ENCODE results near the gene TMEM163. TPM values are rescaled to one million over a fixed set of nuclear protein-coding genes. Genes with fewer than 3 reads are reported as not detected.

The TMEM163 gene
- polyA plus RNA-seq, 1 experiment: not detected

DNA sequence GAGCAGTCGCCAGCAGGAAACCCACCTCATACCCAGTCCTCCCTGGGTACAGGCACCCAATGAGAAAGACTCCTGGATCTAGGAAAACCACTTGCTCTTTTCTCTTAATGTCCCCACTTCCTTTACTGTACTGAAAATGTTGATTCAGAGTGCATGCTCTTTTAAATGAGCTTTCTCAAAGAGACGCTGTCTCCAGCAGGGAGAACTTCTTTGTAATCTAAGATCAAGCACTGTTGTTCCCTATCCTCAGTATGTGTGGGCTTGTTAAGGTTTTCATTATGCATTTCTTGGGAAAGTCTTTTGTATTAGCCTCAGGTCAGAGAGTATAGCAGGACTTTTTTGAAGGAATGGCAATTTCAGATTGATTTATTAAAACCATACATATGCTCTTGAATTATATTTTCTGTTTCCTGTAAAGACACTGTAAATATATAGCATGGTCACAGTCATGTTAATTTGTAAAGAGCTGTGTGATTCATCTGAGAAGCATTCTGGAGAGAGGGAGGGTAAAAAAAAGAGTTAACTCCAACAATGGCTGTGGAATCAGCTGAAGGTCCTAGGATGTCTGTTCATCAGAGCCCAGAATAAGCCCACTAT lies 286.9 kb downstream of the TMEM163 start:
- ChIA-PET CTCF (interaction anchor here (1.4 to 3.3 kb wide), 2 partner anchors 18 to 545 kb away, joined by 4 to 12 read pairs; no protein-coding TSS in a partner anchor), POLR2A (interaction anchor here (0.6 kb wide), 1 partner anchor 144 kb away, joined by 10 read pairs; no protein-coding TSS in a partner anchor)
- H3K27me3 ChIP-seq (ENCODE audit: control insufficient read depth, insufficient read depth, low read length): no peaks in the 10 kb centered on the region
- H3K4me3 ChIP-seq (ENCODE audit: low read depth, low read length): no peak overlapping the region
- no peak for DNase-seq (ENCODE audit: low read depth)
- TF ChIP-seq, protein P1, sequence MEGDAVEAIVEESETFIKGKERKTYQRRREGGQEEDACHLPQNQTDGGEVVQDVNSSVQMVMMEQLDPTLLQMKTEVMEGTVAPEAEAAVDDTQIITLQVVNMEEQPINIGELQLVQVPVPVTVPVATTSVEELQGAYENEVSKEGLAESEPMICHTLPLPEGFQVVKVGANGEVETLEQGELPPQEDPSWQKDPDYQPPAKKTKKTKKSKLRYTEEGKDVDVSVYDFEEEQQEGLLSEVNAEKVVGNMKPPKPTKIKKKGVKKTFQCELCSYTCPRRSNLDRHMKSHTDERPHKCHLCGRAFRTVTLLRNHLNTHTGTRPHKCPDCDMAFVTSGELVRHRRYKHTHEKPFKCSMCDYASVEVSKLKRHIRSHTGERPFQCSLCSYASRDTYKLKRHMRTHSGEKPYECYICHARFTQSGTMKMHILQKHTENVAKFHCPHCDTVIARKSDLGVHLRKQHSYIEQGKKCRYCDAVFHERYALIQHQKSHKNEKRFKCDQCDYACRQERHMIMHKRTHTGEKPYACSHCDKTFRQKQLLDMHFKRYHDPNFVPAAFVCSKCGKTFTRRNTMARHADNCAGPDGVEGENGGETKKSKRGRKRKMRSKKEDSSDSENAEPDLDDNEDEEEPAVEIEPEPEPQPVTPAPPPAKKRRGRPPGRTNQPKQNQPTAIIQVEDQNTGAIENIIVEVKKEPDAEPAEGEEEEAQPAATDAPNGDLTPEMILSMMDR (IDR thresholded peaks at IDR 0.05; ENCODE audit: insufficient read depth, low read depth, low read length): no peak
- peaks cover 1% of the 10 kb centered on the region; the same call in 1 of the 2 replicates for H3K36me3 ChIP-seq (ENCODE audit: control insufficient read depth, insufficient read depth, low read length)

DNA sequence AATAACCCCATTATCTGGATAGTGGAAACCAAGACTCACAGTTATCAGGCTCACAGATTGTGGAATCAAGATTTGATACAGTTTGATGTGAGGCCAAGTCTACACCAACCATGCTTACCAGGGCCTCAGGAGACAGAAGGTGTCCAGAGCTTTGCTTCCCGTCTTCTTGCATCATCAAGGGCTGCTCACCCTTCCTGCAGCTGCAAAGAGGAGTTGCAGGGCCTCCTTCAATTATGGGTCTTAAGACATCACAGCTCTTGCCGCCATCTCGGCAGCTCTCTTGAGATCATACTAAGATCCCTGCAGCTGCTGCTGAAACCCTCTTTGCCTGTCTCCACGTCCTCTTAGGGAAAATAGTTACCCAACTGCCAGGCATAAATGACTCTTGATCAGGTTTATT lies 288.9 kb downstream of the TMEM163 start:
- POLR2A ChIA-PET: no interaction called here
- Histone ChIP-seq H3K4me3 (ENCODE audit: low read depth, low read length) (no peak overlapping the region), H3K36me3 (ENCODE audit: control insufficient read depth, insufficient read depth, low read length) (no peaks in the 10 kb centered on the region), H3K27me3 (ENCODE audit: control insufficient read depth, insufficient read depth, low read length) (no peaks in the 10 kb centered on the region)
- CTCF ChIA-PET: interaction anchor here (3.3 kb wide), 1 partner anchor 20 kb away, joined by 12 read pairs; no protein-coding TSS in a partner anchor
- TF ChIP-seq, protein P1 (IDR thresholded peaks at IDR 0.05; ENCODE audit: insufficient read depth, low read depth, low read length): no peak
- DNase-seq (ENCODE audit: low read depth): no peak

- Histone ChIP-seq H3K4me3 (ENCODE audit: low read depth, low read length) (no peak overlapping the region), H3K27me3 (ENCODE audit: control insufficient read depth, insufficient read depth, low read length) (no peaks in the 10 kb centered on the region), H3K36me3 (ENCODE audit: control insufficient read depth, insufficient read depth, low read length) (0 out of 2 replicates have a peak, but pooled peaks cover 2% of the 10 kb centered on the region)
- DNase-seq (ENCODE audit: low read depth): no peak
- ChIA-PET POLR2A (no interaction called here), CTCF (interaction anchor here (0.6 to 1.5 kb wide), 5 partner anchors 9 to 308 kb away, joined by 3 to 4 read pairs (median 3); no protein-coding TSS in a partner anchor)
- TF ChIP-seq, protein P1 (IDR thresholded peaks at IDR 0.05; ENCODE audit: insufficient read depth, low read depth, low read length): no peak
These were observed 292.1 kb downstream of the TMEM163 start for GRCh38 chr2:134426721-134427120.

DNA sequence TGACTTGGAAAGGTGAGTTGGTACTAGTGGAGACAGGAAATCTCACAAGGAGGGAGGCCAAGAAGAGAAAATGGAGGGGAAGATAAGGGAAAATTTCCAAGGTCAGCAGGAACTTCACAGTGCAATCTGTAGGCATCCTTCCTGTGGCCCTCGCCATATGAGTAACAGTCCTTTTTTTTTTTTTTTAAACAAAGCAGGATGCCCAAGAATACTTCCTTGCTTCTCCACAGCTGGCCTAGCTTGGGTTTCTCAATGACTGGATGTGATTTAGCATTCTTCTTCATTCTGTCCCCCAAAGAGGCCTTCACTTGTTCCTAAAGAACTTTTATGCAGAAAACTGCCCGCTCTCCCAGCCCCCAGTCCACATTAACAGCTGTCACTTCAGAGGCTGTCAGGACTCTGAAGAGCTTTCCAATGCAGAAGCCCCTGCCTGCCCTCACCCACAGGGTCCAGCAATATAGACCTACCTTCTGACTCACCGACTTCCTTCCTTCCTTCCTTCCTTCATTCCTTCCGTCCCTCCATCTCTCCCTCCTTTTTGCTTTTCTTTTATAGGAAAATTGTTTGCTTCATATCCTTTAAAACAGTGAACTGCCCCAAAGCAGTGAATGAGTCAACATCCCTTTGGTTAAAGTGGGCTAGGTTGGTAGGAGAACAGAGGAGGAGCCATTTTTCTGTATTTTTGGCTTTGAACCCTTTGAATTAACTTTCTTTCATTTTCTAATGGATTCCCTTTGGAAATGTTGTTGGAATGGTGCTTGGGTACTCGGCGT lies 292.9 kb downstream of the TMEM163 start:
- TF ChIP-seq, protein P1 (IDR thresholded peaks at IDR 0.05; ENCODE audit: insufficient read depth, low read depth, low read length): no peak
- Histone ChIP-seq H3K36me3 (ENCODE audit: control insufficient read depth, insufficient read depth, low read length) (0 out of 2 replicates have a peak, but pooled peaks cover 2% of the 10 kb centered on the region), H3K27me3 (ENCODE audit: control insufficient read depth, insufficient read depth, low read length) (no peaks in the 10 kb centered on the region), H3K4me3 (ENCODE audit: low read depth, low read length) (no peak overlapping the region)
- POLR2A ChIA-PET: no interaction called here
- CTCF ChIA-PET: interaction anchor here (0.8 to 1.7 kb wide), 2 partner anchors 14 to 25 kb away, joined by 4 to 5 read pairs; no protein-coding TSS in a partner anchor
- no peak for DNase-seq (ENCODE audit: low read depth)

Measured in BJ (cell line).